ENCODE measurements around the gene MAPKBP1. TPM values are rescaled to one million over a fixed set of nuclear protein-coding genes. Genes with fewer than 3 reads are reported as not detected.

The MAPKBP1 gene
- total RNA-seq, 1 donor: 36.7 TPM

DNA sequence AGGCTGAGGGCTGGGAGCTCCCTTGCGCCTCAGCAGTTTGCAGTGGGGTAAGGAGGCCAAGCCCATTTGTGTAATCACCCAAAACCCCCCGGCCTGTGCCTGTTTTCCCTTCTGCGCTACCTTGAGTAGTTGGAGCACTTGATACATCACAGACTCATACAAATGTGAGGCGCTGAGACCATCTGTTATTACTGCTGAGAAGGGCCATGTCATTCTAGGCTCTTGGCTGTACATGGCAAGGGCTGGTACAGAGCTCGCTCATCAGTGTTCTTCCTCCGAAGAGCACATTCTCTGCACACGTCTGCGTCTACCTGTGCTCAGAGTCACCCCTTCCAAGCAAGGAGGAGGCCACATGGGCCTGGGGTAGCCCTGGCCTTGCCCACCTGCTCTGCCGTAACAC lies 73.7 kb downstream of the MAPKBP1 start:
- DNase-seq (ENCODE audit: low read depth): no peak
- H3K4me3 ChIP-seq (ENCODE audit: low read depth, low read length): no peak overlapping the region
- TF ChIP-seq CTCF (IDR thresholded peaks at IDR 0.05; ENCODE audit: insufficient read depth, low read depth, low read length): no peak

DNA sequence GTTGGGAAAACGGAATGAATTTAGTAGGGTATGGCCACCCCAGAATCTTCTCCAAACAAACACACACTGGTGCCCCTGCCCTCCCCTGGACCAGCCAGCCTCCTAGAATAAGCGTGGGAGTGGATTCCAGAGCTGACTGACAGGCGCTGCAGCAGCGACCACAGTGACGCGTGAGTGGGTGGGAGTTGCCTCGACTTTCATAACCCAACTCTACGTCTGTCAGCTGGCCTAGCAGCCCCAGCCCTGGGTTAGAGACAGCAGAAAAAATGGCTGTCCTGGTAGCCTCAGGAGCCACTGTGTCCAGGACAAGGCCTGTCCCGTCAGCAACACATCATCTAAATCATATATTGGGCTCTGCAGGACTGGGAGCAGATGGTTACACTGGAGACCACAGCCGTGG lies 74.3 kb downstream of the MAPKBP1 start:
- TF ChIP-seq CTCF (IDR thresholded peaks at IDR 0.05; ENCODE audit: insufficient read depth, low read depth, low read length): no peak
- H3K4me3 ChIP-seq (ENCODE audit: low read depth, low read length): no peak overlapping the region
- peak; percentile 13 for DNase-seq (ENCODE audit: low read depth)

- no peak for TF ChIP-seq CTCF (IDR thresholded peaks at IDR 0.05; ENCODE audit: insufficient read depth, low read depth, low read length)
- no peak overlapping the region for H3K4me3 ChIP-seq (ENCODE audit: low read depth, low read length)
- no peak for DNase-seq (ENCODE audit: low read depth)
Observed at GRCh38 chr15:41849204-41849603, 74.9 kb downstream of the MAPKBP1 start.

GRCh38 chr15:41849861-41850260 lies 75.6 kb downstream of the MAPKBP1 start:
- TF ChIP-seq CTCF (IDR thresholded peaks at IDR 0.05; ENCODE audit: insufficient read depth, low read depth, low read length): no peak
- no peak overlapping the region for H3K4me3 ChIP-seq (ENCODE audit: low read depth, low read length)
- DNase-seq (ENCODE audit: low read depth): no peak

DNA sequence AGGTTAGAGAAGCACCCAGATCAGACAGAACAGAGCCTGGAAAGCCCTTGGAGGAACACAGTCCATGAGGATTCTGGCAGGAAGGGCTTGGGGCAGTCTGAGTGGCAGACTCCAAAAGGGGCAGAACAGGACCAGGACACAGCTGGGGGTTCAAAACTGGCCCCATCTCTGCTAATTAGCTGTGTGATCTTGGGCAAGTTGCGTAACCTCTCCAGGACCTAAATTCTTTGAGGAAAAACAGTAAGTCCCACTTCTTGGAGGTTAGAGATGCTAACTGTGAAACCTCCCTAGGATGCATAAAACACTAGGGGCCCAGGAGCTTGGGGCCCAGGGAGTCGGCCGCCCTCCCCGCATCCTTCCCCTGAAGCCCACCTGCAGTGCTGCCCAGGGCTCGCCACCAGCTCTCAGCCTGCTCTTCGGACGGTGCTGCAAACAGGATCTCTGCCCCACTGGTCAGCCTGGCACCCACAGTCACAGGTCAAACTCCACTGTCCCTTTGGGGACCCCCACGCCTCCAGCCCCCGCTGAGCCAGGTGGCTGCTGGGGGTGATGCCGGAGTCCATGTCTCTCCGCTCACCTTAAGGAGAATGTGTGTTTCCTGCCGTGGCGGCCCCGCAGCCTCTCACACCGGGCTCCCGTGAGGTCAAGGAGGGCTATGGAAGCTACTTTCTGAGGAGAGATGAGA lies 76.3 kb downstream of the MAPKBP1 start:
- no peak overlapping the region for H3K4me3 ChIP-seq (ENCODE audit: low read depth, low read length)
- no peak for DNase-seq (ENCODE audit: low read depth)
- TF ChIP-seq CTCF (IDR thresholded peaks at IDR 0.05; ENCODE audit: insufficient read depth, low read depth, low read length): no peak

GRCh38 chr15:41851167-41851523 lies 76.9 kb downstream of the MAPKBP1 start:
- no peak for TF ChIP-seq CTCF (IDR thresholded peaks at IDR 0.05; ENCODE audit: insufficient read depth, low read depth, low read length)
- no peak for DNase-seq (ENCODE audit: low read depth)

More at GRCh38 chr15:41851167-41851523, 76.9 kb downstream of the MAPKBP1 start:
- H3K4me3 ChIP-seq (ENCODE audit: low read depth, low read length): no peak overlapping the region
